ENCODE measurements around the gene TRPC3. TPM values are rescaled to one million over a fixed set of nuclear protein-coding genes. Genes with fewer than 3 reads are reported as not detected.

The TRPC3 gene
- total RNA-seq, 1 experiment from 2014 or later = 0.25 TPM

- intact Hi-C loops (cut with micrococcal nuclease) = no loop called here
- ATAC-seq (no peak), DNase-seq (ENCODE audit: low read depth, low spot score) (no peak)
- Histone ChIP-seq H3K27me3 (ENCODE audit: insufficient read depth, low read length) (no peaks in the 10 kb centered on the region), H4K20me1 (ENCODE audit: insufficient read depth) (no peaks in the 10 kb centered on the region), H3K36me3 (ENCODE audit: control insufficient read depth in 1 of 2, insufficient read depth in 2 of 2, low read length in 2 of 2) (no peaks in the 10 kb centered on the region), H3K79me2 (ENCODE audit: insufficient read depth, low read length) (no peaks in the 10 kb centered on the region), H3K9me3 (ENCODE audit: control insufficient read depth in 1 of 2, insufficient read depth in 1 of 2, low read depth in 1 of 2, low read length in 2 of 2) (no peaks in the 10 kb centered on the region), H3K9me2 (ENCODE audit: insufficient read depth) (no peaks in the 10 kb centered on the region), H3K4me2 (ENCODE audit: low read length) (no peak overlapping the region), H3K4me1 (ENCODE audit: control insufficient read depth in 1 of 2, insufficient read depth in 2 of 2, low read length in 2 of 2) (no peaks in the 10 kb centered on the region), H2AFZ (ENCODE audit: low read depth, low read length, poor library complexity, severe bottlenecking) (no peak overlapping the region), H3K4me3 (replicated peaks in 1 of 2; ENCODE audit: low read depth in 1 of 2, low read length in 2 of 2) (no peak overlapping the region), H3K9ac (ENCODE audit: low read length) (no peak overlapping the region), H3K27ac (ENCODE audit: low read depth, low read length) (no peak overlapping the region)
- CTCF ChIA-PET = no interaction called here
- RAD21 ChIA-PET (ENCODE audit: low non-redundant PET in 1 of 2, low total read pairs in 2 of 2, uncharacterized antibody in 2 of 2, unreplicated experiment in 2 of 2) = no interaction called here
- POLR2A ChIA-PET = no interaction called here
- TF ChIP-seq EZH2 (IDR thresholded peaks at IDR 0.05) (no peak), SP1 (IDR thresholded peaks at IDR 0.05; ENCODE audit: low read depth) (no peak), CEBPB (IDR thresholded peaks at IDR 0.05; ENCODE audit: low read depth) (no peak), SIN3A (IDR thresholded peaks at IDR 0.05; ENCODE audit: low read depth) (no peak), EZH2phosphoT487 (IDR thresholded peaks at IDR 0.05; ENCODE audit: borderline replicate concordance) (no peak)
- BruUV-seq (replicated peaks) = no TSS peak
Observed at GRCh38 chr4:121885115-121885514, 66.7 kb downstream of the TRPC3 start.

GRCh38 chr4:121881158-121881557 is 70.7 kb downstream of the TRPC3 start:
- no peak overlapping the region for H3K27ac ChIP-seq (ENCODE audit: low read depth, low read length)
- no peaks in the 10 kb centered on the region for H3K9me2 ChIP-seq (ENCODE audit: insufficient read depth)
- no peaks in the 10 kb centered on the region for H3K9me3 ChIP-seq (ENCODE audit: control insufficient read depth in 1 of 2, insufficient read depth in 1 of 2, low read depth in 1 of 2, low read length in 2 of 2)
- H4K20me1 ChIP-seq (ENCODE audit: insufficient read depth) = no peaks in the 10 kb centered on the region
- no peak overlapping the region for H3K9ac ChIP-seq (ENCODE audit: low read length)
- no peak for ATAC-seq
- H3K79me2 ChIP-seq (ENCODE audit: insufficient read depth, low read length) = no peaks in the 10 kb centered on the region
- no peaks in the 10 kb centered on the region for H3K4me1 ChIP-seq (ENCODE audit: control insufficient read depth in 1 of 2, insufficient read depth in 2 of 2, low read length in 2 of 2)
- intact Hi-C loops (cut with micrococcal nuclease) = no loop called here
- no peak overlapping the region for H3K4me3 ChIP-seq (replicated peaks in 1 of 2; ENCODE audit: low read depth in 1 of 2, low read length in 2 of 2)
- no peak overlapping the region for H3K4me2 ChIP-seq (ENCODE audit: low read length)
- no peaks in the 10 kb centered on the region for H3K36me3 ChIP-seq (ENCODE audit: control insufficient read depth in 1 of 2, insufficient read depth in 2 of 2, low read length in 2 of 2)
- H3K27me3 ChIP-seq (ENCODE audit: insufficient read depth, low read length) = no peaks in the 10 kb centered on the region
- BruUV-seq (replicated peaks) = no TSS peak
- ChIA-PET POLR2A (interaction anchor here (1.1 kb wide), 1 partner anchor 14 kb away, joined by 6 read pairs; no protein-coding TSS in a partner anchor), CTCF (no interaction called here), RAD21 (ENCODE audit: low non-redundant PET in 1 of 2, low total read pairs in 2 of 2, uncharacterized antibody in 2 of 2, unreplicated experiment in 2 of 2) (no interaction called here)
- H2AFZ ChIP-seq (ENCODE audit: low read depth, low read length, poor library complexity, severe bottlenecking) = no peak overlapping the region
- no peak for DNase-seq (ENCODE audit: low read depth, low spot score)
- TF ChIP-seq ATF3 (IDR thresholded peaks at IDR 0.05) (no peak), CBX3 (IDR thresholded peaks at IDR 0.05; ENCODE audit: low read depth) (no peak), MAX (IDR thresholded peaks at IDR 0.05) (no peak), SRF (IDR thresholded peaks at IDR 0.05; ENCODE audit: low read depth) (no peak), ELF1 (IDR thresholded peaks at IDR 0.05; ENCODE audit: borderline replicate concordance, low read depth) (no peak)

Data from HCT116 (cell line).